Ascending aorta (tissue), 2 donors: ENCODE data around the gene SULF2. TPM values are rescaled to one million over a fixed set of nuclear protein-coding genes. Genes with fewer than 3 reads are reported as not detected.

Experiments used
- DNase-seq, 2 donors: peaks; one replicate each; pipeline ENCODE4 v3.0.0-alpha.2; 2019; ENCODE audit warnings: low spot score in 2 of 2
- H3K27ac ChIP-seq, 2 donors: fragments of 200-600 bp; sonication (generic); one replicate each; pipeline ENCODE4 v1.5.1; 2016 to 2017; ENCODE audit warnings: mild to moderate bottlenecking in 1 of 2
- H3K27me3 ChIP-seq: fragments of 200-600 bp; sonication (generic); one replicate; pipeline ENCODE4 v1.5.1; 2017
- H3K36me3 ChIP-seq, 2 donors: fragments of 200-600 bp; sonication (generic); one replicate each; pipeline ENCODE4 v1.5.1; 2016
- H3K4me1 ChIP-seq, 2 donors: fragments of 200-600 bp; sonication (generic); one replicate each; pipeline ENCODE4 v1.5.1; 2016 to 2017; ENCODE audit warnings: mild to moderate bottlenecking in 1 of 2
- H3K4me3 ChIP-seq, 2 donors: fragments of 200-600 bp; sonication (generic); one replicate each; pipeline ENCODE4 v1.5.1; 2016 to 2017; ENCODE audit warnings: mild to moderate bottlenecking in 1 of 2
- H3K9me3 ChIP-seq, 2 donors: fragments of 200-600 bp; sonication (generic); one replicate each; pipeline ENCODE4 v1.5.1; 2016
- CTCF ChIP-seq, 3 experiments: fragments of 200-600 bp in 2 of 3; fragments of 450-650 bp in 1 of 3; sonication (generic) in 2 of 3; IDR thresholded peaks; one replicate each; pipeline ENCODE4 v1.5.1; 2016 to 2019; ENCODE audit warnings: antibody characterized with exemption in 3 of 3, mild to moderate bottlenecking in 1 of 3, moderate library complexity in 1 of 3
- intact Hi-C: fragments of 100-400 bp; cut with DNase I; formaldehyde crosslinking; loops from one replicate; pipeline ENCODE4 v1.15.1; 2023
- total RNA-seq: library from RNA; depleted of rRNA; stranded (reverse); fragments of >200 nt; gene quantifications from one replicate; pipeline ENCODE4 v1.1.0, GENCODE V29; 2016

SULF2 gene
- total RNA-seq, 1 donor from 2014 or later = 194 TPM

- Histone ChIP-seq H3K4me1 (no peaks in the 10 kb centered on the region), H3K27ac (no peak overlapping the region), H3K9me3 (no peaks in the 10 kb centered on the region), H3K27me3 (no peaks in the 10 kb centered on the region), H3K36me3 (no peaks in the 10 kb centered on the region), H3K4me3 (no peak overlapping the region)
- no peak for DNase-seq
- intact Hi-C loops = no loop called here
- no peak for TF ChIP-seq CTCF (IDR thresholded peaks at IDR 0.05)
These were observed 33.8 kb upstream of the SULF2 start for GRCh38 chr20:47818996-47819609.

- Histone ChIP-seq H3K9me3 (no peaks in the 10 kb centered on the region), H3K36me3 (no peaks in the 10 kb centered on the region), H3K27me3 (no peaks in the 10 kb centered on the region), H3K4me1 (no peaks in the 10 kb centered on the region), H3K27ac (no peak overlapping the region), H3K4me3 (no peak overlapping the region)
- intact Hi-C loops = no loop called here
- no peak for TF ChIP-seq CTCF (IDR thresholded peaks at IDR 0.05)
- DNase-seq = no peak
These were observed 33.2 kb upstream of the SULF2 start for GRCh38 chr20:47818466-47818865.

GRCh38 chr20:47818016-47818415 is 32.7 kb upstream of the SULF2 start:
- Histone ChIP-seq H3K9me3 (no peaks in the 10 kb centered on the region), H3K4me3 (no peak overlapping the region), H3K27ac (no peak overlapping the region), H3K4me1 (no peaks in the 10 kb centered on the region), H3K27me3 (no peaks in the 10 kb centered on the region), H3K36me3 (no peaks in the 10 kb centered on the region)
- TF ChIP-seq CTCF (IDR thresholded peaks at IDR 0.05) = no peak
- DNase-seq = no peak
- intact Hi-C loops = no loop called here

DNA sequence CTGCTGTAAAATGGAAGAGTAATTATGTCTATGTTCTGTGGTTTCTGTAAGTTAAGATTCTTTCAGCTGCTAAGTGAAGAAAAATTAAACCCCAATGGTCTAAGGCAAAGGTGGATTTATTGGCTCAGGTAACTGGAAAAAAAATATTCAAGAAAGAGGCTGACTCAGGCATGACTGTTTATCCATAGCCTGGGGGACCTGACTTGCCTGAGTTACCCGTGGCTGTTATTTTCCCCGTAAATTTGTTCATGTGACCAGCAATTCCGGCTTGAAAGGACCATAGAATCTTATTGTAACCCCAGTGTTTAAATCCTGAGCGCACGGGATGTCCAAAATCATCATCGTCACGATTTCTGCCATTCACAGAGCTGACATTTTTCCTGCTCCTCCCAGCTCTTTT is 32.3 kb upstream of the SULF2 start:
- Histone ChIP-seq H3K27ac (no peak overlapping the region), H3K4me3 (no peak overlapping the region), H3K27me3 (no peaks in the 10 kb centered on the region), H3K9me3 (no peaks in the 10 kb centered on the region), H3K4me1 (no peaks in the 10 kb centered on the region), H3K36me3 (no peaks in the 10 kb centered on the region)
- no peak for DNase-seq
- intact Hi-C loops = no loop called here
- TF ChIP-seq CTCF (IDR thresholded peaks at IDR 0.05) = no peak

GRCh38 chr20:47816487-47817451 is 31.5 kb upstream of the SULF2 start:
- Histone ChIP-seq H3K36me3 (no peaks in the 10 kb centered on the region), H3K4me3 (no peak overlapping the region), H3K4me1 (no peaks in the 10 kb centered on the region), H3K27ac (no peak overlapping the region), H3K27me3 (no peaks in the 10 kb centered on the region), H3K9me3 (no peaks in the 10 kb centered on the region)
- TF ChIP-seq CTCF (IDR thresholded peaks at IDR 0.05) = no peak
- intact Hi-C loops = no loop called here
- DNase-seq = no peak
